ENCODE data around the gene CADM1. TPM values are rescaled to one million over a fixed set of nuclear protein-coding genes. Genes with fewer than 3 reads are reported as not detected.

Gene CADM1
- total and polyA plus RNA-seq, 9 of the 15 experiments (the other 6 are each of a cell fraction or from before 2014, with no cell fraction given), result 0.42 TPM; not detected in 8

DNA sequence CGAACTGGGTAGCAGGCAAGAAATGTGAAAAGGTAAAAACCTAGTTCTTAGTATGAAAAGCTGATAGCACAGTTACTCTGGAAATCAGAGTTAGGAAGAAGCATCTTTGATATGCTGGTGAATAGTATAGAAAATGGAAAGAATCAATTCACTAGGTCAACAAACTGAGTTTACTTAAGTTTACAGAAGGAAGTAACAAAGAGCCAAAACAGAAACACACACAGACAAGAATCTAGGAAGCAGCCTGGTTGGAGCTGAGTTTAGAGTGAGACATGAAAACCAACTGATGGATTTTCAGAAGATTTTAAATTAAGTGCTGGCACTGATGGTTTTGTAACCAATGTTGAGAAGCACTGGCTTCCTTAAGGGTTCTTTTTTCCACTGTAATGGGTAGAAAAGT is 296.3 kb downstream of the CADM1 start (continued):
- TF ChIP-seq, protein P1, sequence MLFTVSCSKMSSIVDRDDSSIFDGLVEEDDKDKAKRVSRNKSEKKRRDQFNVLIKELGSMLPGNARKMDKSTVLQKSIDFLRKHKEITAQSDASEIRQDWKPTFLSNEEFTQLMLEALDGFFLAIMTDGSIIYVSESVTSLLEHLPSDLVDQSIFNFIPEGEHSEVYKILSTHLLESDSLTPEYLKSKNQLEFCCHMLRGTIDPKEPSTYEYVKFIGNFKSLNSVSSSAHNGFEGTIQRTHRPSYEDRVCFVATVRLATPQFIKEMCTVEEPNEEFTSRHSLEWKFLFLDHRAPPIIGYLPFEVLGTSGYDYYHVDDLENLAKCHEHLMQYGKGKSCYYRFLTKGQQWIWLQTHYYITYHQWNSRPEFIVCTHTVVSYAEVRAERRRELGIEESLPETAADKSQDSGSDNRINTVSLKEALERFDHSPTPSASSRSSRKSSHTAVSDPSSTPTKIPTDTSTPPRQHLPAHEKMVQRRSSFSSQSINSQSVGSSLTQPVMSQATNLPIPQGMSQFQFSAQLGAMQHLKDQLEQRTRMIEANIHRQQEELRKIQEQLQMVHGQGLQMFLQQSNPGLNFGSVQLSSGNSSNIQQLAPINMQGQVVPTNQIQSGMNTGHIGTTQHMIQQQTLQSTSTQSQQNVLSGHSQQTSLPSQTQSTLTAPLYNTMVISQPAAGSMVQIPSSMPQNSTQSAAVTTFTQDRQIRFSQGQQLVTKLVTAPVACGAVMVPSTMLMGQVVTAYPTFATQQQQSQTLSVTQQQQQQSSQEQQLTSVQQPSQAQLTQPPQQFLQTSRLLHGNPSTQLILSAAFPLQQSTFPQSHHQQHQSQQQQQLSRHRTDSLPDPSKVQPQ (CRISPR knock-in tag; IDR thresholded peaks at IDR 0.05; ENCODE audit: borderline replicate concordance), result no peak
- TF ChIP-seq, protein P2, sequence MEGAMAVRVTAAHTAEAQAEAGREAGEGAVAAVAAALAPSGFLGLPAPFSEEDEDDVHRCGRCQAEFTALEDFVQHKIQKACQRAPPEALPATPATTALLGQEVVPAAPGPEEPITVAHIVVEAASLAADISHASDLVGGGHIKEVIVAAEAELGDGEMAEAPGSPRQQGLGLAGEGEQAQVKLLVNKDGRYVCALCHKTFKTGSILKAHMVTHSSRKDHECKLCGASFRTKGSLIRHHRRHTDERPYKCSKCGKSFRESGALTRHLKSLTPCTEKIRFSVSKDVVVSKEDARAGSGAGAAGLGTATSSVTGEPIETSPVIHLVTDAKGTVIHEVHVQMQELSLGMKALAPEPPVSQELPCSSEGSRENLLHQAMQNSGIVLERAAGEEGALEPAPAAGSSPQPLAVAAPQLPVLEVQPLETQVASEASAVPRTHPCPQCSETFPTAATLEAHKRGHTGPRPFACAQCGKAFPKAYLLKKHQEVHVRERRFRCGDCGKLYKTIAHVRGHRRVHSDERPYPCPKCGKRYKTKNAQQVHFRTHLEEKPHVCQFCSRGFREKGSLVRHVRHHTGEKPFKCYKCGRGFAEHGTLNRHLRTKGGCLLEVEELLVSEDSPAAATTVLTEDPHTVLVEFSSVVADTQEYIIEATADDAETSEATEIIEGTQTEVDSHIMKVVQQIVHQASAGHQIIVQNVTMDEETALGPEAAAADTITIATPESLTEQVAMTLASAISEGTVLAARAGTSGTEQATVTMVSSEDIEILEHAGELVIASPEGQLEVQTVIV (CRISPR knock-in tag; IDR thresholded peaks at IDR 0.05; ENCODE audit: borderline replicate concordance), result no peak
- TF ChIP-seq, protein P3, sequence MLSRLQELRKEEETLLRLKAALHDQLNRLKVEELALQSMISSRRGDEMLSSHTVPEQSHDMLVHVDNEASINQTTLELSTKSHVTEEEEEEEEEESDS (CRISPR knock-in tag; IDR thresholded peaks at IDR 0.05), result no peak

DNA sequence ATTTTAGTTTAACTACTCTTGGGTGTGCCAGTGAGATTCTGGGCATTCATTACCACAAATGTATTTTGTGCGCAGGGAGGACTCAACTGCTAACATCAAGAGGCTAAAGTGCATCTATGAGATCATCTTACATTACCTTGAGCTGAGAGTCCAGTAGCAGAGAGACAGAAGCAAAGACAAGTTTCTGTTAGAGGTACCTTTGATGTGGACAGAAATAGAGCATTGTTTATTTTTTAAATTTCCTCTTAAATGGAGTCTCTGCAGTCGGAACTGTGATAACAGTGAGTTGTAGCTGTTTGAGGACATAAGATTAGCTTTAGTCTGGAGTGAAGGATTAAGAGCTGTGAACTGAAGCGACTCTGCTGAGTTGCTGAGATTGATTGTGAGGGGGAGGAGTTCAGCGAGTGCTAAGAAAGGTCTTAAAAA is 297.0 kb downstream of the CADM1 start:
- WGBS (ENCODE audit: insufficient coverage, low coverage, missing lambda C conversion rate), result 0% methylated on average over 4 of the region's 4 CpGs
- no peaks in the 10 kb centered on the region for H3K27me3 ChIP-seq (ENCODE audit: control insufficient read depth in 2 of 2, insufficient read depth in 2 of 2, low read length in 2 of 2)
- no peak overlapping the region for H2AFZ ChIP-seq (ENCODE audit: low read depth, low read length)
- H3K4me1 ChIP-seq (replicated peaks in 1 of 2; ENCODE audit: control insufficient read depth in 2 of 2, insufficient read depth in 2 of 2, low read length in 2 of 2), result no peaks in the 10 kb centered on the region
- no peaks in the 10 kb centered on the region for H3K79me2 ChIP-seq (ENCODE audit: control insufficient read depth, insufficient read depth, low read length)
- ChIA-PET POLR2A (interaction anchor here (0.6 kb wide), 1 partner anchor 17 kb away, joined by 3 read pairs; no protein-coding TSS in a partner anchor), CTCF (ENCODE audit: low intra/inter-chr PET ratio) (no interaction called here)
- BruUV-seq (replicated peaks), result no TSS peak
- H3K9me1 ChIP-seq (ENCODE audit: control insufficient read depth, insufficient read depth, low read length), result no peaks in the 10 kb centered on the region
- H3K4me2 ChIP-seq (ENCODE audit: insufficient read depth, low read length), result no peak overlapping the region
- H3K9me3 ChIP-seq (replicated peaks; ENCODE audit: control insufficient read depth, insufficient read depth, low read depth, low read length), result no peaks in the 10 kb centered on the region
- ATAC-seq (no peak), DNase-seq (ENCODE audit: extremely low read depth in 1 of 4, low spot score in 3 of 4) (no peak), FAIRE-seq (no peak)
- no peaks in the 10 kb centered on the region for H4K20me1 ChIP-seq (replicated peaks; ENCODE audit: control insufficient read depth, insufficient read depth, low read length)
- no peak overlapping the region for H3K27ac ChIP-seq (ENCODE audit: extremely low read depth, low read depth, low read length)
- TF ChIP-seq, protein P4, sequence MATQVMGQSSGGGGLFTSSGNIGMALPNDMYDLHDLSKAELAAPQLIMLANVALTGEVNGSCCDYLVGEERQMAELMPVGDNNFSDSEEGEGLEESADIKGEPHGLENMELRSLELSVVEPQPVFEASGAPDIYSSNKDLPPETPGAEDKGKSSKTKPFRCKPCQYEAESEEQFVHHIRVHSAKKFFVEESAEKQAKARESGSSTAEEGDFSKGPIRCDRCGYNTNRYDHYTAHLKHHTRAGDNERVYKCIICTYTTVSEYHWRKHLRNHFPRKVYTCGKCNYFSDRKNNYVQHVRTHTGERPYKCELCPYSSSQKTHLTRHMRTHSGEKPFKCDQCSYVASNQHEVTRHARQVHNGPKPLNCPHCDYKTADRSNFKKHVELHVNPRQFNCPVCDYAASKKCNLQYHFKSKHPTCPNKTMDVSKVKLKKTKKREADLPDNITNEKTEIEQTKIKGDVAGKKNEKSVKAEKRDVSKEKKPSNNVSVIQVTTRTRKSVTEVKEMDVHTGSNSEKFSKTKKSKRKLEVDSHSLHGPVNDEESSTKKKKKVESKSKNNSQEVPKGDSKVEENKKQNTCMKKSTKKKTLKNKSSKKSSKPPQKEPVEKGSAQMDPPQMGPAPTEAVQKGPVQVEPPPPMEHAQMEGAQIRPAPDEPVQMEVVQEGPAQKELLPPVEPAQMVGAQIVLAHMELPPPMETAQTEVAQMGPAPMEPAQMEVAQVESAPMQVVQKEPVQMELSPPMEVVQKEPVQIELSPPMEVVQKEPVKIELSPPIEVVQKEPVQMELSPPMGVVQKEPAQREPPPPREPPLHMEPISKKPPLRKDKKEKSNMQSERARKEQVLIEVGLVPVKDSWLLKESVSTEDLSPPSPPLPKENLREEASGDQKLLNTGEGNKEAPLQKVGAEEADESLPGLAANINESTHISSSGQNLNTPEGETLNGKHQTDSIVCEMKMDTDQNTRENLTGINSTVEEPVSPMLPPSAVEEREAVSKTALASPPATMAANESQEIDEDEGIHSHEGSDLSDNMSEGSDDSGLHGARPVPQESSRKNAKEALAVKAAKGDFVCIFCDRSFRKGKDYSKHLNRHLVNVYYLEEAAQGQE (IDR thresholded peaks at IDR 0.05; ENCODE audit: borderline replicate concordance), result no peak
- TF ChIP-seq, protein P4 (CRISPR knock-in tag; IDR thresholded peaks at IDR 0.05; ENCODE audit: low read depth), result no peak
- no peaks in the 10 kb centered on the region for H3K36me3 ChIP-seq (ENCODE audit: control insufficient read depth, insufficient read depth, low read length)
- intact Hi-C loops (cut with micrococcal nuclease), result no loop called here
- H3K9ac ChIP-seq (ENCODE audit: insufficient read depth in 1 of 2, low read depth in 2 of 2, low read length in 2 of 2), result no peak overlapping the region
- no peak overlapping the region for H3K4me3 ChIP-seq
- in situ Hi-C loops (cut with MboI), result no loop called here

All from K562 (cell line).